LNCAP (cell line): Measurements from ENCODE around the gene VPS45.

Experiments
- CTCF ChIP-seq: fragments of 450-650 bp; IDR thresholded peaks from 2 replicates; pipeline ENCODE4 v1.5.1; 2017; ENCODE audit warnings: mild to moderate bottlenecking

VPS45 gene

GRCh38 chr1:150067184-150068108 is at the start of gene VPS45:
Gene VPS45, plus strand, starts transcription at chr1:150067776. Its CDS starts 82 bp downstream, at chr1:150067858.
- no peak for TF ChIP-seq CTCF

GRCh38 chr1:150018165-150018564 is 49.4 kb upstream of the VPS45 start:
- TF ChIP-seq CTCF: no peak

GRCh38 chr1:150020711-150021110 is 46.9 kb upstream of the VPS45 start:
- no peak for TF ChIP-seq CTCF

- no peak for TF ChIP-seq CTCF
Measured at GRCh38 chr1:150021191-150021694, 46.3 kb upstream of the VPS45 start.

GRCh38 chr1:150022357-150022756 is 45.2 kb upstream of the VPS45 start:
- no peak for TF ChIP-seq CTCF

GRCh38 chr1:150024156-150024555 is 43.4 kb upstream of the VPS45 start:
- TF ChIP-seq CTCF: no peak

- no peak for TF ChIP-seq CTCF
Measured at GRCh38 chr1:150028322-150028721, 39.3 kb upstream of the VPS45 start.
